ENCODE measurements around the gene SLCO1B3.

Gene SLCO1B3

GRCh38 chr12:20963762-20964161 lies 153.3 kb downstream of the SLCO1B3 start:
- Histone ChIP-seq H3K4me3 (IDR thresholded peaks at IDR 0.05; ENCODE audit: insufficient read depth, low read depth, low read length) (no peak overlapping the region), H3K9ac (no peak overlapping the region), H3K27me3 (ENCODE audit: insufficient read depth, low read depth) (no peaks in the 10 kb centered on the region), H3K27ac (no peak overlapping the region), H4K20me1 (ENCODE audit: insufficient read depth) (no peaks in the 10 kb centered on the region), H3K4me1 (ENCODE audit: low read depth, poor library complexity, severe bottlenecking) (no peaks in the 10 kb centered on the region), H2AFZ (ENCODE audit: low read depth) (no peak overlapping the region), H3K4me2 (no peak overlapping the region), H3K36me3 (ENCODE audit: insufficient read depth) (no peaks in the 10 kb centered on the region), H3K79me2 (ENCODE audit: insufficient read depth, low read depth) (no peaks in the 10 kb centered on the region)
- no peak for TF ChIP-seq CTCF (conservative IDR thresholded peaks at IDR 0.05; ENCODE audit: low read depth, low read length)

Measured in KMS-11 (cell line).